AG04450 (cell line): ENCODE data around the gene RCHY1. TPM values are rescaled to one million over a fixed set of nuclear protein-coding genes. Genes with fewer than 3 reads are reported as not detected.

Source experiments
- CTCF ChIA-PET: fragments of 300-600, 350-600 bp; formaldehyde crosslinking; extraction: SDS; loops from one replicate; lab custom pipeline; 2022; ENCODE audit warnings: antibody characterized with exemption, inconsistent platforms; lab: Charles Lee
- POLR2A ChIA-PET: fragments of 350-600 bp; formaldehyde crosslinking; extraction: SDS; loops from one replicate; lab custom pipeline; 2021; ENCODE audit warnings: antibody characterized with exemption, inconsistent platforms; lab: Yijun Ruan, JAX
- DNase-seq: peaks from one replicate; pipeline ENCODE4 v3.0.0-alpha.2; 2011; ENCODE audit warnings: low read depth, low spot score
- H3K27ac ChIP-seq: one replicate; pipeline ENCODE4 v1.5.1; 2012; ENCODE audit warnings: low read depth, low read length, control low read depth
- H3K27me3 ChIP-seq: one replicate; pipeline ENCODE4 v1.6.0; 2012; ENCODE audit warnings: low read length; ENCODE audit not compliant: control insufficient read depth, insufficient read depth
- H3K4me3 ChIP-seq: 2 replicates; pipeline ENCODE4 v1.5.1; 2011; ENCODE audit warnings: mild to moderate bottlenecking, low read depth, low read length, control low read depth
- H3K9me3 ChIP-seq: 2 replicates; pipeline ENCODE4 v1.5.1; 2012; ENCODE audit warnings: low read length; ENCODE audit not compliant: control insufficient read depth, insufficient read depth
- CTCF ChIP-seq: IDR thresholded peaks from 2 replicates; pipeline ENCODE4 v1.5.1; 2011; ENCODE audit warnings: low read depth, low read length, control low read depth, inconsistent platforms
- polyA plus RNA-seq: library from polyadenylated mRNA; depleted of rRNA; stranded (reverse); fragments of >200 nt; gene quantifications from 2 replicates; pipeline ENCODE4 v1.2.3, GENCODE V29; 2011; rRNA removed

The RCHY1 gene
- polyA plus RNA-seq, 1 experiment, result 34.0 TPM

DNA sequence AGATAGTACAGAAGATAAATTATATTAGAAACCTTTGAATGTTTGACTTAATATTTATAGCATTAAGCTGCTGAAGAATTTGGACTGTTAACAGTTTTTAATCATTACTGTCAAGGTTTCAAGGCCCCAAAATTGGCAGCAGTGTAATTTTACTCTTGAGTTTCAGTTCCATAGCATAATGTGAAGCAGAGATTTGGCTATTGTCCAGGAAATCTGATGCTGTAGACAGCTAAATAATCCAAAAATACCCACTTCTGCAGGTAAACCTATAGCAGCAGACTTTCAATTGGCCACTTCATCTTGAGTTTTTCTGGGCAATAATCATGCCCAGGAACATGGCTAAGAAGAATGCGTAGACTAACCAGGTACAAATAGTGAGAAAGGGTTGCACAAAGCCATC lies 85.0 kb downstream of the RCHY1 start:
- no peaks in the 10 kb centered on the region for H3K9me3 ChIP-seq
- no peak for DNase-seq
- TF ChIP-seq CTCF, result no peak
- H3K27ac ChIP-seq, result no peak overlapping the region
- no peak overlapping the region for H3K4me3 ChIP-seq
- H3K27me3 ChIP-seq, result no peaks in the 10 kb centered on the region
- ChIA-PET POLR2A (no interaction called here), CTCF (no interaction called here)

Other genes starting within 250 kb of the RCHY1 start
- gene THAP6, start 70 bp upstream of the RCHY1 start, polyA plus RNA-seq, result 10.9 and 15.1 TPM in 2 replicates
- not detected in 2 replicates for gene ODAPH, start 41.7 kb upstream of the RCHY1 start, polyA plus RNA-seq
- 0.19 and 0.29 TPM in 2 replicates for gene CDKL2, start 116.1 kb upstream of the RCHY1 start, polyA plus RNA-seq
- gene G3BP2, start 159.0 kb upstream of the RCHY1 start, polyA plus RNA-seq, result 139 and 179 TPM in 2 replicates
- 99.6 and 142 TPM in 2 replicates for gene USO1, start 210.2 kb upstream of the RCHY1 start, polyA plus RNA-seq